Medulla oblongata (tissue), 1 donor: ENCODE results near the gene PLPPR5.
"Not testable (repeated sequence)": the region's sequence is repeated elsewhere in the genome, so short reads cannot be mapped to it uniquely, and the experiment has no call there.

Experiments used
- DNase-seq: peaks from one replicate; pipeline ENCODE4 v3.0.0-alpha.2; 2015; ENCODE audit errors: extremely low spot score

The PLPPR5 gene, protein sequence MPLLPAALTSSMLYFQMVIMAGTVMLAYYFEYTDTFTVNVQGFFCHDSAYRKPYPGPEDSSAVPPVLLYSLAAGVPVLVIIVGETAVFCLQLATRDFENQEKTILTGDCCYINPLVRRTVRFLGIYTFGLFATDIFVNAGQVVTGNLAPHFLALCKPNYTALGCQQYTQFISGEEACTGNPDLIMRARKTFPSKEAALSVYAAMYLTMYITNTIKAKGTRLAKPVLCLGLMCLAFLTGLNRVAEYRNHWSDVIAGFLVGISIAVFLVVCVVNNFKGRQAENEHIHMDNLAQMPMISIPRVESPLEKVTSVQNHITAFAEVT

DNA sequence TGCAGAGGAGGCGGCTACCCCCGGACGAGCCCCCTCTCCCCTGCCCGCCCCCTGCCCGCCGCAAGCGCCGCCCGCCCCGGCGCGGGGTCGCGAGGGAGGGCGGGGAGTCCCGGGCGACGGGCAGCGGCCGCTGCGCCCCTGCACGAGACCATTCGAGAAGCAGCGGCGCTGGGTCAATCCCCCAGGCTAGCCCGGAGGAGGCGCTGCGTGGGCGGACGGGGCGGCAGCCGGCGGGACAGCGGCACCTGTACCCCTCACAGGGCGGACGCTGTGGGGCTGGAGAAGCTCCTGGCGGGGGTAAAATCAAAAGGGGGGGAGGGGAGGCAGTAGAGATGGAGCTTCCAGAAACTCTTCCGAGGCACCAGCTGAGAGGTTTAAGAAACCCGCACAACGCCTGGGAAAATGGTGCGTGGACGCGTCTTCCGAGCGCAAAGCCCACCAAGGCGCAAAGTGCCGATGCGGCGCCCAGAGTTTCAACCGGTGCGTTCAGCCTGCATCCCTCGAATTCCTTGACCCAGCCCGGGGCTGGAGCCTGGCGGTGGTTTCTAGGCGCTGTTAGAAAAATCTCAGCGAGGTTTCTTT is at the start of gene PLPPR5:
Gene PLPPR5 (minus strand): TSS at position 1 of the 582 bp plus-strand sequence. CDS start 190 bp downstream, outside the sequence.
- DNase-seq = no peak

DNA sequence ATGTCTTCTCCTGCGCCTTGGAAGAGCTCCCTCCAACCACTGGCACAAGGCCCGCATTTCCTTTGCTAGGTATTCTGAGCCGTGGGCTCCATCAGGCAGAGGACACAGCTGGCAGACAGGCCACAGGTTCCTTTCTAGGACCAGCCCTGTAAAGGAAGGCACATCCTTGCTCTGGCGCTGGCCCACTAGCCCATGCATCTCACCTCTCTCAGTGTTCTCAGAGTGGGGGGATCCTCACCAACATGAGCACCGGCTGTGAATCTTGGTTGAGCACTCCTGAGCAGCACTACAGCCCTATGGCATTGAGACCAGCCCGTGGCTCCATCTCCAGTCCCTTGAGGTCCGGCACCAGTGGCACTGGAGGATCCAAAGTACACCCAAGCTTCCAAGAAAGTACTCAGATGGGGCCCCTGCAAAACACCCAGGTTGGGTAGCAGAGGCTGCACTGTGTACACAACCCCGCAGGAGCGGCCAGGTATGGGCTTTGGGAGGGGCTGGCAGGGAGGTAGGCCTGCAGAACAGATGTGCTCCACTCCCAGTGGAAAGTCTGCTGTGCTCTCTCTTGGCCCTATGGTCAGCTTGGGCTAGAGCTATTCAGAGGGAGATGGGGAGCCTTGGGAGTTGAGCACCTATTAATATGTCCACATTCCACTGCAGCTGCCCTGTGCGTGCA is 47.1 kb upstream of the PLPPR5 start:
- DNase-seq = no peak

DNA sequence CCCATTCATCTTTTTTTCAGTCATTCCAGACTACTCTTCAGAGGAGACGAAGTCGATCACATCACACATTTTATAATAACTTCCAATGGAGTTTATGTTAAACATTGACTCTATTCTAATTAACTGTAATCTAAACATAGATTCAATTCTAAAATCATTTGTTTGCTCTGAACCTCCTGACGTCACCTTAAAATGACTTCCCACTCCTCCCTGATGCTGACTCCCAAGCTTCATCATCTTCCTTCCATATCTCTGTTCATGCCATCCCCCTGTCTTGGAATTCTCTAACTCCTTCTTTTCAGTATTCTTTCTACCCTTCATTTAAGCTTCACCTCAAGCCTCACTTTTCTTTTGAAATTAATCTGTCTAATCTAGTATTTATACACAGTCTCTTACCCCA is 45.1 kb upstream of the PLPPR5 start:
- DNase-seq = no peak

DNA sequence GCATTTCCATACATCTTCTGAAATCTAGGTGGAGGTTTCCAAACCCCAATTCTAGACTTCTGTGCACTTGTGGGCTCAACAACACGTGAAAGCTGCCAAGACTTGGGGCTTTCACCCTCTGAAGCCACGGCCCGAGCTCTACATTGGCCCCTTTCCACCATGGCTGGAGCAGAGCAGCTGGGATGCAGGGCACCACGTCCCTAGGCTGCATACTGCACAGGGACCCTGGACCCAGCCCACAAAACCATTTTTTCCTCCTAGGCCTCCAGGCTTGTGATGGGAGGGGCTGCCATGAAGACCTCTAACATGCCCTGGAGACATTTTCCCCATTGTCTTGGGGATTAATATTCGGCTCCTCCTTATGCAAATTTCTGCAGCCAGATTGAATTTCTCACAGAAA is 32.1 kb upstream of the PLPPR5 start:
- DNase-seq = not testable (repeated sequence)

DNA sequence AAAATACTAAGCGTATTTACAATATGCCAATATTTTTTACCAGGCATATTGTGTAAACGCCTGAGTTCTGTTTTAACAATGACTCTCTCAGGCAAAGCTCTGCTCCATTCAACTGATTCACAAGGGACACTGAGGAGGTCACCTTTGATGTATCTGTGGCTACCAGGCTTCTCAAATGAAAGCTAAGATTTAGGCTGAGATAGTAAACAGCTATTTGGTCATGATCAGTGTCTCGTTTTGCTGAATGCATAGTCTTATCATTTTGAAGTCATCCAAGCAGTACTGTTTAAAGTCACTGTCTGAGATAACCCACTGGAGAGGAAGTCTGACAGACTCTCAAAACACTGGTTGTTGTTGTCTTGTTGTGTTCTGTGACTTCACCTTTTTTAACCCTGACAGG is 13.7 kb upstream of the PLPPR5 start:
- no peak for DNase-seq

DNA sequence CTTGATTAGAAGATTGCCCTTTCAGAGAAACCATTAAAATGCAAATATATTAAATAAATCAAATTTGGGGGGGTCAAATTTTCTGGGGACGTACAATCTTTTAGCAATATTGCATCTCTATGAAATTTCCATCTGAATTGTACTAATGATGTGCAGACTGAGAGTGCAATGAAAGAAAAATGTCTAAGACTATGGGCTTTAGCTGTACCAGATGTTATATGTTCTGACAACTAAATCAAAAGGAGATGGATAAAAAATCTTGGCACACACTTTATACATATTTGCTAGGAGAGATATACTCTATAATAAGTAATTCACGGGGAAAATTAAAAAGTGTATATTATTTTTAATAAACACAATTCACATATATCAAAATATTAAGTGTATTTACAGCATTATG is 13.0 kb upstream of the PLPPR5 start:
- DNase-seq = no peak

DNA sequence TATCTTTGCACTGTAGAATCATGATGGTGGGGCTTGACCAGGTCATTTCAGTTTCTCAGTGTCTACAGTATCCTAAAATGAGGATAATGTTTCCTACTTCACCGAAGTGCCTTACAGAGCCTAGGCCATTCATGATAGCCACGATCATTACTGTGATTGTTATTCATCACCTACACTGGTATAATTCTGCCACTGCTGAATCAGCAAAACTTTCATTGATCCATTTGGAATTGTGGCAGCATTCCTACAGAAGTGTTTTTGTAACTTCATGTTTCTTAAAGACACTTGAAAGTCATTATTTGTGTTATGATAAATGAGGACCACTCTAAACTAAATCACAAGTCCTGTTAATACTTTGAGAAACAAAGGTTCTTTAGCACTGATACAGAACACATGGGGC is 6.0 kb upstream of the PLPPR5 start:
- DNase-seq = no peak

DNA sequence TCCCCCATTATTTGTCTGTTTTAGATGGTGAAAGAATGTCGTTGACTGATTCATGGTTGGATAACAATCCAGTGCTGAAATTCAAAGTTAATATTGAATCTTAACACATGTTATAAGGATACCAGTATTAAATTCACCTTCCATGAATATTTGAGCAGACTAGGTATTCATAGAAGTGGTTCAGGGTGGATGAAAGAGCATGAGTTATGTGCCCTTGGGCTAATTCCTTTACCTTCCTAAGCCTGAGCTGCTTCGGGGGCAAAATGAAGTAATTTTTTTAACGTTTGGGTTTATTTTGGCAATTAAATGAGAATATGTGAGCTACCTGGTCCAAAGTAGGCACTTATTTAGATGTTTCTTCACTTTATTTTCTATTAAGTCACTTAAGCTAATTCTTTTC is 2.7 kb upstream of the PLPPR5 start:
- no peak for DNase-seq

DNA sequence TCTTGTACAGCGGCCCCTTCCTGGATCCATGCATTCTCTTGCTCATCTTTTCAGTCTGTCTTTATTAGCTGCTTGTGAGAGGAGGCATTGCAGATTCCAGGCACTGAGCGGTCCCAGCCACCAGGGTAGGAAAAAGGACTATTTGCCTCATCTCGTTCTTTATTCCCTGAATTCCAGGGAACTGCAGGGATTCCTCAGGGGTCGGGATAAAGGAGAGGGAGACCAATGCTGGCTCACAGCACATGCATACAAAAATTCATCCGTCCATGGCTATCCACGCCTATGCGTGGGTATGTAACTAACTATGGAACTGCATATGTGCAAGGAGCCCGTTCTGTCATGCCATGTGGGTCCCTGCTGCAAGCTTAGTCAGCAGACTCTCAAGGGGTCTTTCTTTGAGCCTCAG is 879 bp upstream of the PLPPR5 start:
- DNase-seq = no peak

DNA sequence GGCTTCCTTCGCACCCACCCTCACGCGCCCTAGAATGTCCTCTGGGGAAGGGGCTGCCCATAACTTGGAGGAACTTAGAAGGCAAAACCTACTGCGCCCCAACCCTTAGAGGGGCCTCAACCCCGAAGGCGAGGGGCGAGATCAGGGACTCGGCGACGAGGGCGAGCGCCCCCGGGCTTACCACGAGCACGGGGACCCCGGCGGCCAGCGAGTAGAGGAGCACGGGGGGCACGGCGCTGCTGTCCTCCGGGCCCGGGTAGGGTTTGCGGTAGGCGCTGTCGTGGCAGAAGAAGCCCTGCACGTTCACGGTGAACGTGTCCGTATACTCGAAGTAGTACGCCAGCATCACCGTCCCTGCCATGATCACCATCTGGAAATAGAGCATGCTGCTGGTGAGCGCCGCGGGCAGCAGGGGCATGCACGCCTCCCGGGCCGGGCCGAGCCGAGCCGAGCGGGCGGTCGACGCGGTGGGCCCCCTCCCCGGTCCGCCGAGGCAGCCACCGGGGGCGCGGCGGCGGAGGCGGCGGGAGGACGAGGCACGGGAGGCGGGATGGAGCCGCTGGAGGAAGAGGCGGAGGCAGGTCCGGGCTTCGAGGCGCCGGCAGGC is 304 bp downstream of the PLPPR5 start:
- no peak for DNase-seq

DNA sequence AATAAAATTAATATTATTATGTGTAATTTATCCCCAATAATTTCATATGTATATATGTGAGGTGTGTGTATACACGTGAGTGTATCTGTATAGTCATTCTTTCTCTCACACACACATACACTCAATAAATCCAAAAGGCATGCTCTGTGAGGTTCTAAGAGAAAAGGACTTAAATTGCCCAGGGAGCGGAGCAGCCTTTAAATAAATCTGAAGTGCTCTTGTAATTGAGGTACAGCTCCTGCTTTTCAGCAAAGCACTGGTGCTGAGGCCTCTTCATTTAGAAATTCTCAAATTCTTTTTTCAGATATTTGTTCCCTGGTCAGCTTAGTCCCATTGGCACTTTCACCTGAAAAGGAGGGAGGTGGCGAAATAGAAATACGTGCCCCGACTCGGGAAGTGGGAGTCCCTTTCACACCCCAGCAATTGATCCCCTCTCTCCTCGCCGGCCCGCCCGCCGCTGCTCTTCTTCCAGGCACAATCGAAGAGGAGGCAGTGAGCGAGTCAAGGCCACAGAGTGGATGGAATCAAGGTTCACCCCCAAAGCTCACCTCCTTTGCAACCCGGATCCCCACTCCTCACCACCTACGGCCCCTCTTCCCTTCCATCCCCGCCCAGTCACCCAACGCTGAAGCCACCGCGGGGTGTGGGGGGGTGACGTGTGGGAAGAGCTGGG is 944 bp downstream of the PLPPR5 start:
- no peak for DNase-seq

DNA sequence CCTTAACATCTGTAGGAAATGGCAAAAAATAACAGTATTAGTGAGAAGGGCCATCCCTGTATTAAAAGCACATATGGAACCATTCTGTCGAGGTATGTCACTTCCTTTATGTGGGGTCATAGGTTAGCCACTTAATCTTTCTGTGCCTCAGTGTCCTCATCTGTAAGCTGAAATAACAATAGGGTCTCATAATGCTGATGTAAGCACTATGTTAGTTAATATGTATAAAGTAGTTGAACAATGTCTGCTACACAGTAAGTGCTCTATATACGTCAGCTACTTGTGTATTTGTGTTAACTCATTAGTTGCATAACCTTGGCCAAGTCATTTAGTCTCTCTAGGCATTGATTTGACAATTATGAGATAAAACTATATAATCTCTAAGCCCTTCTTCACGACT is 11.8 kb downstream of the PLPPR5 start:
- no peak for DNase-seq

DNA sequence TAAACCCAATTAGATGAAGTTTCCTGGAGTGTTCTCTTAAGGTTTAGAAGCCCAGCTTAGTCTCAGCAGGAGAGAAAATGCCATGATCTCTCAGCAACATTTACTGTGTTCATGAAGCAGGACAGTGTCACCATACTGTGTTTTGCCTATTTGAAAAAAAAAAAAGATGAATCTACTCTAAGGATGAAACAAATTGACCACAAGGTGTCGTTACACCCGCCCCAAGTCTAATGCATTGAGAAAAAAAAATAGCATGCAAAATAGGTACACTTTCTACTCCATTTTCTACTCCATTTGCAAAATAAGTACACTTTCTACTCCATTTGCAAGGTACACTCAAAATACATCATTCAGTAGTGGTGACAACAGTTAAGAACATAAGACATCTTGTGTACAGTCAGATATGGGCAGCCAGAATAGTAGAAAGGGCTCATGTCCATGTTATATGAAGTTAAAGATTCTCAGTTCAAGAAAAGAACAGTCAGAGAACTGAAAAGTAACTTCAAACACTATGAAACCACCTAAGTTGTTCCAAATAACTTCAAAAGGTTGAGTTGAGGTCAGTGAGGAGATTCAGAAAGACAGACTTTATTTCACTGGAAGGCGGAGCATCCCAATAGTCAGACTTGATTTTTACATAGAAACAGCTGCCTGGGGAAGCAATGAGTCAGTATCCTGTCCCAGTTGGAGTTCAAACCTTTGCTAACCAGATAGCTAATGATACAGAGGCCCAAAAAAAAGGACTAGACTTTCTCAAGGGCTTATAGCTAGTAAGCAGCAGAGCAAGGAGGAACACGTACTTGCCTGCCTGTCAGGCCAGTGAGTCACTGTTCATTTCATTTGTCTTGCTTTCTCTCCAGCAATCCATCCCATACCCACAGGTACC is 13.3 kb downstream of the PLPPR5 start:
- DNase-seq = no peak

DNA sequence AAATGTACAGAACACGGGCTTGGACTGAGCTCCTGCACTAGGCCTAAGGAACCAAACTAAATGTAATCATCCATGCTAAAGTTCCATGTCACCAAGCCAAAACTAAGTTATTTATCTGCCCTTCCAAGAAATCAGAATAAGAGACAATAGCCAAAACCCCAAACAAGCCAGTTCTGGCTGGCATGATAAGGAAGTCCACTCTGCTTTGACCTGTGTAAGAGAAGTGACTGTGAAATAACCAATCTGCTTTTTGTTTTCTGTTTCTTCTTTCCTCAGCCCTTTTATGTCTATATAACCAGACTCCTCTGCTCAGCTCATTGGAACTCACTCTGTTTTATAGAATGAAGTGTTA is 15.1 kb downstream of the PLPPR5 start:
- DNase-seq = no peak

DNA sequence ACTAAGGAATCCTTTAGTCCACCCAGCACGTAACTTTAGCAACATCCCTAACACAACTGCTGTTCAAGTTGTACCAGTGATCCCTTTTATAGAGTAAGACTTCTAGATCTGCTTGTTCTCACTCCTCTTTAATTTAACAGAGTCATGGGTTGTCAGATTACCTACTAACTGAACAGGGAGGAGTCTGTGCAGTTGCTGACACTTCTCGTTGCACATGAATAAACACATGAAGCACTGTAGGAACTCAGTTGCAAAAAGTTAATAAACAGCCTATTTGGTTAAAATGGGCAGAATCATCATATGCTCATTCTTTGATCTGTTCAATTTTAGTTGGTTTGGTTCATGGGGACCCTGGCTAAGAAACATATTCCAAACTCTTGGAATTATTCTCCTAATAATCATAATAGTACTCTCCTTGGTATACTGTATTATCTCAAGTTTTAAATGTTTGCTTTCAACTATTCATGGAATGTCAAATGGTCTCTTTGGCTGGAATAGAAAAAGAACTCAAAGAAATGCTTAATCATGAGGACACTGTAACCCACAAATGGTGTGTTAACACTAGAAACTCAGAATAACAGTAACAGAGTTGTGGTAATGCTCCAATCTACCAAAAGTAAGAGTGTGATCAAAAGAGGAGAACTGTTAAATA is 15.6 kb downstream of the PLPPR5 start:
- no peak for DNase-seq

DNA sequence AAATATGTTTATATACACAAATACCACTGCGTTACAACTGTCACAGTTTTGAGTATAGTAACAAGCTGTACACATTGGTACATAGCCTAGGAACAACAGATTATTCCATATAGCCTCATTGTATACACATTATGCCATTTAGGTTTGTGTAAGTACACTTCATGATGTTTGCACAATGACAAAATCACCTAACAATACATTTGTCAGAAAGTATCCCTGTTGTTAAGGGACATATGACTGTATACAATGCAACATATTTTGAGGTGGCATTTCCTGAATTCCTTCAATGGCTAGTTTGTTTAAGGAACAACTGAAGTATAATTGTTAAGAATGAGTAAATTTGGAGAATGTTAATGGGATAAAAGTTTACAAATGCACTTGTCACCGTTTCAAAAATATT is 19.0 kb downstream of the PLPPR5 start:
- no peak for DNase-seq

DNA sequence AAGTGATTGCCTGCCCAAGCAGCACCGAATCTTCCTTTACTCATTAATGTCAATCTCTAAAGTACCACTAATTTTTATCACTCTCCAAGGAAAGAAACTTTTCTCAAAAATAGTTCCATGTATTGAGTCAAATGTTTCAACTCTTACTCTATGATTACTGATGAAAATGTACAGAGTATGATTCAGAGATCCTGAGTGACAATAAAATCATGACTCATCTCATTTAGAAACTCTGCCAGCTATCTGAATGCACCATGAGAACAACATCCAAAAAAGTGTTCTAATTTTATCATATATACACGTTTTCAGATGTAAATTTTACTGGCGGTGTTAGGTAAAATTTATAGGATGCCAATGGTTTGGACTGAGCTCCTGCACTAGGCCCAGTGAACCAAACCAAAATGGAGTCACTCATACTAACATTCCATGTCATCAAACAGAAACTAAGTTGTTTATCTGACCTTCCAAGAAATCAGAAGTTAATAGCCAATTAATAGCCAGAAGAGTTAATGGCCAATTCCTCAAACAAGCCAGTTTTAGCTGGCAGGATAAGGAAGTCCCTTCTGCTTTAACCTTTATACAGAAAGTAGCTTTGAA is 22.6 kb downstream of the PLPPR5 start:
- DNase-seq = no peak

DNA sequence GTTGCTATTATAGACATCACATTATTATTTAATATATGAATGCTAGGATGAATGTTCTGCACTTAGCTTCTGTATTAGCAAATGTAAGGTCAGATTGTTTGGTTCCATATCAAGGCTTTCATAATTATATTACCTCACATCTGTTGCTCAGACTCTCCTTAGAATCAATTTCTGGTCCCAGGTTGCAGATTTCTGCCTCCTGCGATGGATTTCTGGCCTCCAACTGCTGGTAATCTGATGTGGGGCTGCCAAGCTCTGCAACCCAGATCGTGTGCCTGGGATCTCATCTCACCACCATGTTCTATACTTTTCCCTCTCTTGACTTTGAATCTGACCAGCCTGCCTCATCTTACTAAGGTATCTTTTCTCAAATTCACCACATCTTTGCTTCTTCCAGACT is 25.2 kb downstream of the PLPPR5 start:
- DNase-seq = no peak

DNA sequence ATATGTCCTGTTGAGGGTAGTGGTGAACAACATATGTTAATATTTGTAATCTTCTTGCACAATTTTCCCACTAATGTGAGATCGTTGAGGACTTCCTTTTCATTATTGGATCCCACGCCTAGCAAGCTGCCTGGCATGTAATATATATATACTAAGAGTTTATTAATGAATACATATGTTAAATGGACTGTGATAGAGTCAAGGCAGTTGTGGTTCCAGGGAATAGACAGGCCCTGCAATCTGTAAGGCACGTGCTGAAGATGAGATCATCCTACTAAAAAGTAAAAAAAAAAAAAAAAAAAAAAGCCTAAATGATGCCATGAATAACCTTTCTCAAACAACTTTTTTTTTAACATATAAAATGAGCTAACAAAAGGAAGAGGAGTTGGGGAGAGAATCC is 28.9 kb downstream of the PLPPR5 start:
- DNase-seq = no peak

DNA sequence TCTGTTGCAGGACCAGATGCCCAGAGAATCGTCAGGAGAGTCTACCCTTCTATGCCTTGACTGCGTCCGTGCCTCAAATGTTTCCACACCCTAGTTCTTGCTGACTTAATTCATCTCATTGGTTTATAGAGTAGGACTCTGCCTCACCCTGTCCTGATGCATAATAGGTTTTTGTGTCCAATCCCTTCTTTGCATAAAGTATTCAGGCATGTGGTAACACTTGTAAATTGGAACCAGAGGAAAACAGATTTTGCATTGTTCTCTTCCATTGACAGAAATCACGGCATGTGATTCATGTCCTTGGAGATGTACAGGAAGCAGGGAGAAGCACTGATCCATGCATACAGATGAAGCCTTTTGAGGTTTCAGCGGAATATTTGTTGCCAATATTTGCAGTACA is 29.5 kb downstream of the PLPPR5 start:
- peak; percentile 67 for DNase-seq
